Measurements from ENCODE around the gene KLF16.

DNA sequence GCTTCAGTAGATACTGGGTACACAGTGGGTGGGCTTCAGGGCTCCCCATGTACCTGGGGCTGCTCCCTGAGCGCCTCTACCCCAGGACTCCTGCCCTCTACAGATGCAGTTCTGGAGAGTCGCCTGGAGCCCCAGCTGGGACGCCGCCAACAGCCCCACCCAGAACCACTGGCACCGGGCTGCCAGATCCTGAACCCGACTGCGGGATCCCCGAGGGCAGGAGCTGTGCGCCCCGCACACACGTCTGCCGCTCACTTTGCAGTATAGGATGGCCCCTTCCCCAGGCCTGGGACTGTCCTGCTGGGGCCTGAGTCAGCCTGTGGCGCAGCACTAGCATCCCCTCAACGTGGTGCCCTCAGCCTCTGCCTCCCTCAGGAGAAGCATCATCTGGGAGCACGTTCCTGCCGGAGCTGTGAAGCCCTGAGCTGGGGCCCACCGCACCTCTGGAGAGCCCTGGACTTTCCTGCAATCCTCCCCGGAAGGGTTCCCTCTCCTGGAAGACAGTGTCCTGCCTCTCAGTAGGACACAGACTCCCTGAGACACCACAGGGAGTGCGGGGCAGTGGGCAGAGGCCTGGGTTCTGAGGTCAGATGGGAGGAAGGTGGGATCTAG lies 18.8 kb downstream of the KLF16 start:
- TF ChIP-seq, protein P1, sequence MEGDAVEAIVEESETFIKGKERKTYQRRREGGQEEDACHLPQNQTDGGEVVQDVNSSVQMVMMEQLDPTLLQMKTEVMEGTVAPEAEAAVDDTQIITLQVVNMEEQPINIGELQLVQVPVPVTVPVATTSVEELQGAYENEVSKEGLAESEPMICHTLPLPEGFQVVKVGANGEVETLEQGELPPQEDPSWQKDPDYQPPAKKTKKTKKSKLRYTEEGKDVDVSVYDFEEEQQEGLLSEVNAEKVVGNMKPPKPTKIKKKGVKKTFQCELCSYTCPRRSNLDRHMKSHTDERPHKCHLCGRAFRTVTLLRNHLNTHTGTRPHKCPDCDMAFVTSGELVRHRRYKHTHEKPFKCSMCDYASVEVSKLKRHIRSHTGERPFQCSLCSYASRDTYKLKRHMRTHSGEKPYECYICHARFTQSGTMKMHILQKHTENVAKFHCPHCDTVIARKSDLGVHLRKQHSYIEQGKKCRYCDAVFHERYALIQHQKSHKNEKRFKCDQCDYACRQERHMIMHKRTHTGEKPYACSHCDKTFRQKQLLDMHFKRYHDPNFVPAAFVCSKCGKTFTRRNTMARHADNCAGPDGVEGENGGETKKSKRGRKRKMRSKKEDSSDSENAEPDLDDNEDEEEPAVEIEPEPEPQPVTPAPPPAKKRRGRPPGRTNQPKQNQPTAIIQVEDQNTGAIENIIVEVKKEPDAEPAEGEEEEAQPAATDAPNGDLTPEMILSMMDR (IDR thresholded peaks at IDR 0.05) = no peak
- TF ChIP-seq, protein P2, sequence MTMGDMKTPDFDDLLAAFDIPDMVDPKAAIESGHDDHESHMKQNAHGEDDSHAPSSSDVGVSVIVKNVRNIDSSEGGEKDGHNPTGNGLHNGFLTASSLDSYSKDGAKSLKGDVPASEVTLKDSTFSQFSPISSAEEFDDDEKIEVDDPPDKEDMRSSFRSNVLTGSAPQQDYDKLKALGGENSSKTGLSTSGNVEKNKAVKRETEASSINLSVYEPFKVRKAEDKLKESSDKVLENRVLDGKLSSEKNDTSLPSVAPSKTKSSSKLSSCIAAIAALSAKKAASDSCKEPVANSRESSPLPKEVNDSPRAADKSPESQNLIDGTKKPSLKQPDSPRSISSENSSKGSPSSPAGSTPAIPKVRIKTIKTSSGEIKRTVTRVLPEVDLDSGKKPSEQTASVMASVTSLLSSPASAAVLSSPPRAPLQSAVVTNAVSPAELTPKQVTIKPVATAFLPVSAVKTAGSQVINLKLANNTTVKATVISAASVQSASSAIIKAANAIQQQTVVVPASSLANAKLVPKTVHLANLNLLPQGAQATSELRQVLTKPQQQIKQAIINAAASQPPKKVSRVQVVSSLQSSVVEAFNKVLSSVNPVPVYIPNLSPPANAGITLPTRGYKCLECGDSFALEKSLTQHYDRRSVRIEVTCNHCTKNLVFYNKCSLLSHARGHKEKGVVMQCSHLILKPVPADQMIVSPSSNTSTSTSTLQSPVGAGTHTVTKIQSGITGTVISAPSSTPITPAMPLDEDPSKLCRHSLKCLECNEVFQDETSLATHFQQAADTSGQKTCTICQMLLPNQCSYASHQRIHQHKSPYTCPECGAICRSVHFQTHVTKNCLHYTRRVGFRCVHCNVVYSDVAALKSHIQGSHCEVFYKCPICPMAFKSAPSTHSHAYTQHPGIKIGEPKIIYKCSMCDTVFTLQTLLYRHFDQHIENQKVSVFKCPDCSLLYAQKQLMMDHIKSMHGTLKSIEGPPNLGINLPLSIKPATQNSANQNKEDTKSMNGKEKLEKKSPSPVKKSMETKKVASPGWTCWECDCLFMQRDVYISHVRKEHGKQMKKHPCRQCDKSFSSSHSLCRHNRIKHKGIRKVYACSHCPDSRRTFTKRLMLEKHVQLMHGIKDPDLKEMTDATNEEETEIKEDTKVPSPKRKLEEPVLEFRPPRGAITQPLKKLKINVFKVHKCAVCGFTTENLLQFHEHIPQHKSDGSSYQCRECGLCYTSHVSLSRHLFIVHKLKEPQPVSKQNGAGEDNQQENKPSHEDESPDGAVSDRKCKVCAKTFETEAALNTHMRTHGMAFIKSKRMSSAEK (CRISPR knock-in tag; IDR thresholded peaks at IDR 0.05; ENCODE audit: borderline replicate concordance) = no peak
- TF ChIP-seq, protein P3, sequence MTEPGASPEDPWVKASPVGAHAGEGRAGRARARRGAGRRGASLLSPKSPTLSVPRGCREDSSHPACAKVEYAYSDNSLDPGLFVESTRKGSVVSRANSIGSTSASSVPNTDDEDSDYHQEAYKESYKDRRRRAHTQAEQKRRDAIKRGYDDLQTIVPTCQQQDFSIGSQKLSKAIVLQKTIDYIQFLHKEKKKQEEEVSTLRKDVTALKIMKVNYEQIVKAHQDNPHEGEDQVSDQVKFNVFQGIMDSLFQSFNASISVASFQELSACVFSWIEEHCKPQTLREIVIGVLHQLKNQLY (CRISPR knock-in tag; IDR thresholded peaks at IDR 0.05) = no peak
- TF ChIP-seq, protein P4, sequence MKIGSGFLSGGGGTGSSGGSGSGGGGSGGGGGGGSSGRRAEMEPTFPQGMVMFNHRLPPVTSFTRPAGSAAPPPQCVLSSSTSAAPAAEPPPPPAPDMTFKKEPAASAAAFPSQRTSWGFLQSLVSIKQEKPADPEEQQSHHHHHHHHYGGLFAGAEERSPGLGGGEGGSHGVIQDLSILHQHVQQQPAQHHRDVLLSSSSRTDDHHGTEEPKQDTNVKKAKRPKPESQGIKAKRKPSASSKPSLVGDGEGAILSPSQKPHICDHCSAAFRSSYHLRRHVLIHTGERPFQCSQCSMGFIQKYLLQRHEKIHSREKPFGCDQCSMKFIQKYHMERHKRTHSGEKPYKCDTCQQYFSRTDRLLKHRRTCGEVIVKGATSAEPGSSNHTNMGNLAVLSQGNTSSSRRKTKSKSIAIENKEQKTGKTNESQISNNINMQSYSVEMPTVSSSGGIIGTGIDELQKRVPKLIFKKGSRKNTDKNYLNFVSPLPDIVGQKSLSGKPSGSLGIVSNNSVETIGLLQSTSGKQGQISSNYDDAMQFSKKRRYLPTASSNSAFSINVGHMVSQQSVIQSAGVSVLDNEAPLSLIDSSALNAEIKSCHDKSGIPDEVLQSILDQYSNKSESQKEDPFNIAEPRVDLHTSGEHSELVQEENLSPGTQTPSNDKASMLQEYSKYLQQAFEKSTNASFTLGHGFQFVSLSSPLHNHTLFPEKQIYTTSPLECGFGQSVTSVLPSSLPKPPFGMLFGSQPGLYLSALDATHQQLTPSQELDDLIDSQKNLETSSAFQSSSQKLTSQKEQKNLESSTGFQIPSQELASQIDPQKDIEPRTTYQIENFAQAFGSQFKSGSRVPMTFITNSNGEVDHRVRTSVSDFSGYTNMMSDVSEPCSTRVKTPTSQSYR (CRISPR knock-in tag; IDR thresholded peaks at IDR 0.05) = no peak
- no peak for TF ChIP-seq MXD4 (CRISPR knock-in tag; IDR thresholded peaks at IDR 0.05; ENCODE audit: borderline replicate concordance)
- no peak for TF ChIP-seq FOXJ3 (CRISPR knock-in tag; IDR thresholded peaks at IDR 0.05; ENCODE audit: borderline replicate concordance)
- TF ChIP-seq CBFB (CRISPR knock-in tag; IDR thresholded peaks at IDR 0.05; ENCODE audit: low read depth) = no peak
- TF ChIP-seq, protein P5, sequence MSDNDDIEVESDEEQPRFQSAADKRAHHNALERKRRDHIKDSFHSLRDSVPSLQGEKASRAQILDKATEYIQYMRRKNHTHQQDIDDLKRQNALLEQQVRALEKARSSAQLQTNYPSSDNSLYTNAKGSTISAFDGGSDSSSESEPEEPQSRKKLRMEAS (CRISPR knock-in tag; IDR thresholded peaks at IDR 0.05) = no peak
- TF ChIP-seq, protein P6, sequence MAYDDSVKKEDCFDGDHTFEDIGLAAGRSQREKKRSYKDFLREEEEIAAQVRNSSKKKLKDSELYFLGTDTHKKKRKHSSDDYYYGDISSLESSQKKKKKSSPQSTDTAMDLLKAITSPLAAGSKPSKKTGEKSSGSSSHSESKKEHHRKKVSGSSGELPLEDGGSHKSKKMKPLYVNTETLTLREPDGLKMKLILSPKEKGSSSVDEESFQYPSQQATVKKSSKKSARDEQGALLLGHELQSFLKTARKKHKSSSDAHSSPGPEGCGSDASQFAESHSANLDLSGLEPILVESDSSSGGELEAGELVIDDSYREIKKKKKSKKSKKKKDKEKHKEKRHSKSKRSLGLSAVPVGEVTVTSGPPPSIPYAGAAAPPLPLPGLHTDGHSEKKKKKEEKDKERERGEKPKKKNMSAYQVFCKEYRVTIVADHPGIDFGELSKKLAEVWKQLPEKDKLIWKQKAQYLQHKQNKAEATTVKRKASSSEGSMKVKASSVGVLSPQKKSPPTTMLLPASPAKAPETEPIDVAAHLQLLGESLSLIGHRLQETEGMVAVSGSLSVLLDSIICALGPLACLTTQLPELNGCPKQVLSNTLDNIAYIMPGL (CRISPR knock-in tag; IDR thresholded peaks at IDR 0.05) = no peak

Measured in WTC11 (cell line).